GM21390 (cell line): ENCODE data around the gene RALGAPA2.

ENCODE experiments used
- ATAC-seq: cut with Tn5 transposase; IDR thresholded peaks from one replicate; pipeline ENCODE4 v1.9.1; 2021; ENCODE audit not compliant: unreplicated experiment

Gene RALGAPA2

GRCh38 chr20:20593447-20594170, 118.8 kb downstream of the RALGAPA2 start:
- ATAC-seq: no peak

- no peak for ATAC-seq
Measured at GRCh38 chr20:20585146-20585545, 127.3 kb downstream of the RALGAPA2 start.

- ATAC-seq: no peak
Measured at GRCh38 chr20:20582734-20583133, 129.7 kb downstream of the RALGAPA2 start.

DNA sequence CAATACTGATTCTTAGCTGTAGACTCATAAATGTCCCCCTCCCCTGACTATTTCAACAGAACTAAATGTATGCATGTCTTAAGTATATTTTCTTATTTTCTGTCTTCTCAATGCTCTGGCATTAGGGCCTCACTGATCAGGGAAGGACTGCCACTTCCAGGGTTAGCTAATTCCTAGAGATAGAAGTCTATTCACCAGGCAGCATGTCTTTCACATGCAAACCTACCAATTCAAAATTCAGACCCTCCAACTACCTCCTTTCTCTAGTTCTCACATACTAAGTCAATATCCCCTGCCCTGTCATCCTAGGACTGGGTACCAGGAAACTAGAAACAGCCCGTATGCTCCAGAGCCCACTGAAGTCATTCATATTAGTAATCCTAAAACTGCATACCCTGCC, 132.3 kb downstream of the RALGAPA2 start:
- no peak for ATAC-seq

GRCh38 chr20:20578838-20579237, 133.6 kb downstream of the RALGAPA2 start:
- no peak for ATAC-seq

GRCh38 chr20:20573797-20574196, 138.6 kb downstream of the RALGAPA2 start:
- no peak for ATAC-seq

DNA sequence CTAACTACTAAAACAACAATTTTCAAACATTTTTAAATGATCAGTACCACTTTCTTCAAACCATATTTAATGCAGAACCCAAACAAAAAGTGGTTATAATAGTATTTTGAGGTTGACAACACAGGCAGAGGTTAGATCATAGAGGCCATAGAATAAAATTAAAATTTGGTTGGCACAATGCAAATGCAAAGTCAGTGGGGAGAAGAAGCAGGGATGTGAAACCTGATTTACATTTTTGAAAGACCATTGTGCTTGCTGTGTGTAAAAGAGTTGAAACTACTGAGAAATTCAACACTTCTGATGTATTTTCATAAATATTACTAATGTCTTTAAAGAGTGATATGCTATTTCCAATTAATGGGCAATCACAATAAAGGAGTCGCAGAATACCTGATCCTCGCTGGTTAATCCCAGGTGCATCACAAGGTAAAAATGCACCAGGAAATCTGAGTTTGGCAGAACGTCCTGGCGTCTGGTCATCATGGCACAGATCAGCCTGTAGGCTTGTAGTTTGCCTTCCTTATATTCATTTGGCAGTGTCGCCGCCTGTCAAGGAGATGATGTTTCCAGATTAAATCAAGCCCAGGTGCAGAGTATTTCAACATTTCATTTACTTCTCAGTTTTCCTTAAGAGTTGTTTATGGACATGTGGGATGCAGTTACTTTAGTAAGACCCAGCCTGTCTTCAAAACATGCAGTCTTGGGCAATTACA, 141.2 kb downstream of the RALGAPA2 start:
- ATAC-seq: no peak

- ATAC-seq: no peak
Measured at GRCh38 chr20:20568604-20569205, 143.7 kb downstream of the RALGAPA2 start.

DNA sequence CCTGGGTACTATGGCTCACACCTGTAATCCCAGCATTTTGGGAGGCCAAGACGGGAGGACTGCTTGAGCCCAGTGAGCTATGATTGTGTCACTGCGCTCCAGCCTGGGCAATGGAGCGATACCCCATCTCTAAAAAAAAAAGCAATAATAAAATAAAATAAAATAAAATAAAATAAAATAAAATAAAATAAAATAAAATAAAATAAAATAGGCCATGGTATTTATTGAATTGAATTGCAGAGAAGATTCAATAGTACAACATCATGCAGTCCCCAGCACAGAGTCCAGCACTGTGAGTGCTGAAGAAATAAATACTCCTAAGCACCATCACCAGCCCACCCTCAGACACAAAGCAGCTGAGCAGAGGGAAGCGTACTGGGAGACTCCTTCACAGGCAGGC, 144.7 kb downstream of the RALGAPA2 start:
- ATAC-seq: no peak

DNA sequence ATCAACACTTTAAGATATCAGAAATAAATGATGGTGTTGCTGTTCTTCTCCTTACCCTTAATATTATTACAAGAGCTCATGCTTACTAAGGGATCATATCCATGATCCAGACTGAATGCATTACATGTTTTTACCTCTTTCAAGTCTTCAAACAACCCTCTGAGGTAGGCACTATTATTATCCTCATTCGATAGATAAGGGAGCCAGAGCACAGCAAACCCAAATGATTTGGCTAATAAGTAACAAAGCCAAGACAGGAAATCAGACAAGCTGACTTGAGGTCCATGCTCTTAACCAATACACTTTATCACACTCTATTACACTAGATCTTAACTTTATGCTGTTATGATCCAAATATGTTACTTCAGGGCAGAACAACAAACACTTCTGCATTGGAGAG, 145.9 kb downstream of the RALGAPA2 start:
- ATAC-seq: no peak

GRCh38 chr20:20564279-20564678, 148.2 kb downstream of the RALGAPA2 start:
- ATAC-seq: no peak

DNA sequence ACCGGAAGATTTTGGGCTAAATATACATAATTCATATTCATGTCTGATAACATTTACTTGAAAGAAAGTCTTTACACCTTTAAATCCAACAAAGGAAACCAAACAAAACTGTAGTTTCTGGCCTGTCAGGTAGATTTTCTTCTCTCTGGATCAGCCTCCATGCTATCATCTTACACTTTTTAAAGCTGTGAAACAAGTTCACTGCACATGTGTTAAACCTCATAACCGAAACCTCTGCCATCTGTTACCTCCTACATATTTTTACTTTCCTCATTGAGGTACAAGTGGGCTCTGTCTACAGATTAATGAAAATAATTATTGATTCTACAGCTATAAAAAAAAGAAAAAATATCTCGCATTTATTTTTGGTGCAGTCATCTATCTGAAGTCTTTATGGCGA, 149.9 kb downstream of the RALGAPA2 start:
- ATAC-seq: no peak

- no peak for ATAC-seq
Measured at GRCh38 chr20:20561841-20562240, 150.6 kb downstream of the RALGAPA2 start.

GRCh38 chr20:20561172-20561571, 151.3 kb downstream of the RALGAPA2 start:
- no peak for ATAC-seq

- no peak for ATAC-seq
Measured at GRCh38 chr20:20557406-20557805, 155.0 kb downstream of the RALGAPA2 start.

DNA sequence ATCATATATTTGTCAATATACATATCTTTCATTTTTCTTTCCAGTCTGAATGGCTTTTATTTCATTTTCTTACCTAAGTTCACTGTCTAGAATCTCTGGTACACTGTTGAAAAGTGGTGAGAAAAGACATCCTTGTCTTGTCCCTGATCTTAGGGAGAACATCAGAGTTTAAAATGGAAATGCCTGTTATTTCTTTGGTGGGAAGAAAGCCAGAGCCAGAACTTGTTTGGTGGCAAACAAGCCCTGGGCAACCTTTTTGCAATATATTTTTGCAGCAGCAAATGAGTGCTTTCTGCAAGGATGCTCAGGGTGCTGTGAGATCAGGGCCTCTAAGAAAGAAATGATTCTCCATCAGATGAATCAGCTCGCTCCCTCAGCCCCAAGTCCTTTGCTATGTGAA, 156.6 kb downstream of the RALGAPA2 start:
- ATAC-seq: no peak

- no peak for ATAC-seq
Measured at GRCh38 chr20:20554951-20555350, 157.5 kb downstream of the RALGAPA2 start.

DNA sequence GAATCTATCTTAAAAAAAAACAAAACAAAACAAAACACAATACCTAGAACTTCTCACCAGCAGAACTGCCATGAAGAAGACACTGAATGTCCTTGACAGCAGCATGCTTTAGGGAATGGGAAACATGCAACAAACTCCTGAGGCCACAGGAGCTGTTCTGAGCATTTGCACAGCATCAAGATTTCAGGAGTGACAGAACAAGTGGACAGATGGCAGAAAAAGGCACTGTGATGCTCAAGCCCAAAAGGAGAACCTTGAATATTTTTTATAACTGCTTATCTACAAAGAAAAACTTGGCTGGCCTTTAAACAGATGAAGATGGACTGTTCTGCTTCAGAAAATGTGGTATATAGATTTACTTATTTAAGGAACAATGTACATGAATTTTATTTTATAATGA, 158.9 kb downstream of the RALGAPA2 start:
- no peak for ATAC-seq

- ATAC-seq: no peak
Measured at GRCh38 chr20:20552076-20552475, 160.4 kb downstream of the RALGAPA2 start.

- no peak for ATAC-seq
Measured at GRCh38 chr20:20551409-20551808, 161.0 kb downstream of the RALGAPA2 start.

GRCh38 chr20:20549704-20550103, 162.7 kb downstream of the RALGAPA2 start:
- ATAC-seq: no peak

DNA sequence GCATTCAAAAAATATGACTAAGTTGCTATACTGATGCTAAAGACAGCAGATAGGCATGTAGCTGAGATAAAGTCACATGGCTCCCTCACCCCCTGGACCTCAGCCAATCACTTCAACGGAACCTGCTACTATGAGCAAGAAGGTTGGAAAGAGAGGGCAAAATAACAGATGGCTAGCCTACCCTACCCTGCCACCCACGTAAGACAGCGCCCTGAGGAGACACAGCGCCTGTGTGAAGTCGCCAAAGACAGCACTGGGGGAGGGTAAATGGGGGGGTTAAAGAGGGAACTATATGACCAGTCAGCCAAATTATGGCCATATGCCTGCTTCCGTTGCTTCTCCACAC, 163.2 kb downstream of the RALGAPA2 start:
- no peak for ATAC-seq
